ENCODE data around the gene DTNBP1.

DTNBP1 gene

DNA sequence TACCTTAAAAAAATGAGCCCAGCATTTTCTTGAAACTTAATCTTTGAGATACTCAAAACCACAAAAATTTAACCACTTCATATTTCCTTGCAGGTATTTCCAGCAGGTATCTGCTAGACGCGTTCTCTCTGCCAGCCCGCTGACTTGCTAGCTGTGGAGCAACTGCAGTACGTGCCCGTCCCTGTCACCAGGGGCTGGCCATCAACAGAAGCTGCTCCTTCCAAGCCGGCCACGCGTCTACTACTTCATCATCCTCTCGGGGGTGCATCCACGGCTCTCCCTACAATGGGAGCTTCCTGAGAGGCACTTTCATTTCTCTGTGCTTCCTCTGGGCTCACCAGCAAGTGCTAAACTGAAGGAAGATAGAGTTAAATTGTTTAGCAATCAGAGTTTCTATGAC, 132.4 kb downstream of the DTNBP1 start:
- Histone ChIP-seq H3K4me1 (ENCODE audit: control insufficient read depth, insufficient read depth, low read length, poor library complexity, severe bottlenecking) (peaks cover 6% of the 10 kb centered on the region), H3K36me3 (ENCODE audit: control insufficient read depth, insufficient read depth, low read length) (peaks cover 27% of the 10 kb centered on the region), H3K27ac (ENCODE audit: low read depth, low read length, severe bottlenecking) (no peak overlapping the region), H3K4me3 (ENCODE audit: extremely low read depth, insufficient read depth, low read length, poor library complexity, severe bottlenecking) (no peak overlapping the region), H3K9me3 (ENCODE audit: control insufficient read depth, low read length) (peaks cover 13% of the 10 kb centered on the region)
- 91 to 96% methylated on average over 5 of the region's 10 CpGs for WGBS, 2 experiments (ENCODE audit: insufficient coverage in 2 of 2)

DNA sequence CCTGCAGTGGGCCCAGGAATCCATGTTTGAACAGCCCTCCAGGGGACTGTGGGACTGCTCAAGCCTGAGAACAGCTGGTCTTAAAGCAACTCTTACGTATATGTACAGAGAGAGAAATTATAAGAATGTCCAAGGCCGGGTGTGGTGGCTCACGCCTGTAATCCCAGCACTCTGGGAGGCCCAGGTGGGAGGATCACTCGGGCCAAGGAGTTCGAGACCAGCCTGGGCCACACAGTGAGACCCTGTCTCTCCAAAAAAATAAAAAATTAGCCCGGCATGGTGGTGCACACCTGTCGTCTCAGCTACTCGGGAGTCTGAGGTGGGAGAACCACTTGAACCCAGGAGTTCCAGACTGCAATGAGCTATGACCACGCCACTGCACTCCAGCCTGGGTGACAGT, 134.0 kb downstream of the DTNBP1 start:
- 97% methylated on average over 8 to 9 of the region's 9 CpGs for WGBS, 2 experiments (ENCODE audit: insufficient coverage in 2 of 2)
- peaks cover 18% of the 10 kb centered on the region for H3K9me3 ChIP-seq (ENCODE audit: control insufficient read depth, low read length)
- H3K4me1 ChIP-seq (ENCODE audit: control insufficient read depth, insufficient read depth, low read length, poor library complexity, severe bottlenecking), result peaks cover 6% of the 10 kb centered on the region
- no peak overlapping the region for H3K27ac ChIP-seq (ENCODE audit: low read depth, low read length, severe bottlenecking)
- peaks cover 41% of the 10 kb centered on the region for H3K36me3 ChIP-seq (ENCODE audit: control insufficient read depth, insufficient read depth, low read length)
- no peak overlapping the region for H3K4me3 ChIP-seq (ENCODE audit: extremely low read depth, insufficient read depth, low read length, poor library complexity, severe bottlenecking)

DNA sequence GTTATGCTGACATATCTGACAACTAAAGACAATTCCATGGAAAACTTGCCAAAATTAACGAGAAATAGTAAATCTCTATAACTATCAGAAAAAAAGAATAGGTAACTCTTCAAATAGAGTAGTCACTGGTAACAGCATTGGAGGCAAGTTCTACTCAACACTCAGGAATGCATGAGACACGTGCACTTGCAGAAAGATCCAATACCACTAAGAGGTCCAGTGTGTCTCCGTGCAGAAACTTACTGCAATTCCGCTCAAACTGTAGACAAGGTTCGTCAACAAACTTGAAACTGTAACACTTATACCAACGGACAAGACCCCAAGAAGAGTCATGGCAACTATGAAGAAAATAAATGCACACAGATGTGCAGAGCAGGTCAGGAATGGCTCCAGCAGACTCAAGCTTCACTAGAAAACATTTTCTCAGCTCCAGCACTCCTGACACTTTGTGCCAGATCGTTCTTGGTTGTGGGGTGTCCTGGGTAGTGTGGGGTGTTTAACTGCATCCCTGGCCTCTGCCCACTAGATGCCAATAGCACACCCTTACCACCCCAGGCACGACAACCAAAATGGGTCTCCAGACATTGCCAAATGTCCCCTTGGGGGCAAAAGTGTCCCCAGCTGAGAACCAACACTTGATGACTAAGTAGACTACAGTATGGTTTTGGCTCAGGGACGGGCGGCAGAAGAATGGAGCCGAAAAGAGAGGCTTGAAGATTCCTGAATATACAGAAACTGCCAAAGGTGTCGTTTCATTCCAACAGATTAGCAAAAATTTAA, 134.8 kb downstream of the DTNBP1 start:
- no peak overlapping the region for H3K4me3 ChIP-seq (ENCODE audit: extremely low read depth, insufficient read depth, low read length, poor library complexity, severe bottlenecking)
- peaks cover 18% of the 10 kb centered on the region for H3K9me3 ChIP-seq (ENCODE audit: control insufficient read depth, low read length)
- H3K36me3 ChIP-seq (ENCODE audit: control insufficient read depth, insufficient read depth, low read length), result peaks cover 50% of the 10 kb centered on the region
- H3K27ac ChIP-seq (ENCODE audit: low read depth, low read length, severe bottlenecking), result no peak overlapping the region
- H3K4me1 ChIP-seq (ENCODE audit: control insufficient read depth, insufficient read depth, low read length, poor library complexity, severe bottlenecking), result peaks cover 3% of the 10 kb centered on the region
- WGBS, 2 experiments (ENCODE audit: insufficient coverage in 2 of 2), result 89 to 95% methylated on average over 8 to 10 of the region's 12 CpGs

DNA sequence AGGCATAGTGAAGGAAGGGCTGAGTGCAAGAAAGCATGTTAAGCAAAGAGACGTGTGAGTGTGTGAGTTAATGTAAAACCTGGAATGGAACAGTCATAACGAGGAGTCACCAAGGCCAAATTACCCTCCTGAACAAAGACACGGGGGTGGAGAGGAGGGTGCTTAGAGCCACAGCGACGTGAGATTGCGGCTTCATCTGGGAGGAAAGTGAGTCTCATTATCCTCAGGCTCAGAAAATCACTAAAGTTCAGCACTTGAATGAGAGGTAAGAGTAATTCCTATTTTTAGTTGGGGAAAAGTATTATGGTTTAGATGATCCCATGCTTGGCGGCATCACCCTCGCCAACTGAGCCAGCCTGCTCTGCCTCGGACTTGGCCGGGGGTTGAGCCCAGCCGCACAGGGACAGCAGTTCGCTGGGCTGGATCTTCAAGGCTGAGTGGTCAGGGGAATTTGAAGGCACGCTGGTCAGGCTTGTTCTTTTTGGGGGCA, 136.6 kb downstream of the DTNBP1 start:
- H3K9me3 ChIP-seq (ENCODE audit: control insufficient read depth, low read length), result peaks cover 18% of the 10 kb centered on the region
- WGBS, 2 experiments (ENCODE audit: insufficient coverage in 2 of 2), result 93 to 98% methylated on average over 12 to 13 of the region's 13 CpGs
- no peak overlapping the region for H3K4me3 ChIP-seq (ENCODE audit: extremely low read depth, insufficient read depth, low read length, poor library complexity, severe bottlenecking)
- H3K36me3 ChIP-seq (ENCODE audit: control insufficient read depth, insufficient read depth, low read length), result peaks cover 67% of the 10 kb centered on the region
- H3K27ac ChIP-seq (ENCODE audit: low read depth, low read length, severe bottlenecking), result no peak overlapping the region
- no peaks in the 10 kb centered on the region for H3K4me1 ChIP-seq (ENCODE audit: control insufficient read depth, insufficient read depth, low read length, poor library complexity, severe bottlenecking)

DNA sequence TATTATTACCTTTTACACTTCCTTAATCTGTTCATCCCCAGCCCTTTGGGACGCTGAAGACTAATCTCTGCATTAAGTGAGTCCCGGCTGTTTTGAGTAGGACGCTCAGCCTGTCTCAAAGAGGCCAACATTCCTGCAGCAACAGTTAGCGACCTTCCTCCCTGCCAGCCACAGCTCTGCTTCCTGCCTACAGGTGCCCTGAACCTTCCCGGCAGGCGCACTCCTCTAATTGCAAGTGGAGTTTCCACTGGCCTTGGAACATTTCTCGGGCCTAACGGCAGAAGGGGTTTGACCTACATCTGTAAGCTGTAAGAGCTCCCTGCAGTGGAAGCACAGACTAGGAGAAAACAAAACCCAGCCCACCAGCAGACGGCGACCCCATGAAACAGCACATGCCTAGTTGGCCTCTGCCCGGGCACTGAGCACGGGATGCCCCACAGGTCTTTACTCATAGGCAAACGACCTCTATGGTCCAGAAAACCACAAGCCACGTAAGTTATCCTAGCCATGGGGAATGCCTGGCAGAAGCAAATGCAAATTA, 137.9 kb downstream of the DTNBP1 start:
- WGBS, 2 experiments (ENCODE audit: insufficient coverage in 2 of 2), result 93 to 95% methylated on average over 13 to 14 of the region's 14 CpGs
- no peaks in the 10 kb centered on the region for H3K4me1 ChIP-seq (ENCODE audit: control insufficient read depth, insufficient read depth, low read length, poor library complexity, severe bottlenecking)
- H3K36me3 ChIP-seq (ENCODE audit: control insufficient read depth, insufficient read depth, low read length), result peaks cover 71% of the 10 kb centered on the region
- no peak overlapping the region for H3K27ac ChIP-seq (ENCODE audit: low read depth, low read length, severe bottlenecking)
- H3K4me3 ChIP-seq (ENCODE audit: extremely low read depth, insufficient read depth, low read length, poor library complexity, severe bottlenecking), result no peak overlapping the region
- peaks cover 18% of the 10 kb centered on the region for H3K9me3 ChIP-seq (ENCODE audit: control insufficient read depth, low read length)

DNA sequence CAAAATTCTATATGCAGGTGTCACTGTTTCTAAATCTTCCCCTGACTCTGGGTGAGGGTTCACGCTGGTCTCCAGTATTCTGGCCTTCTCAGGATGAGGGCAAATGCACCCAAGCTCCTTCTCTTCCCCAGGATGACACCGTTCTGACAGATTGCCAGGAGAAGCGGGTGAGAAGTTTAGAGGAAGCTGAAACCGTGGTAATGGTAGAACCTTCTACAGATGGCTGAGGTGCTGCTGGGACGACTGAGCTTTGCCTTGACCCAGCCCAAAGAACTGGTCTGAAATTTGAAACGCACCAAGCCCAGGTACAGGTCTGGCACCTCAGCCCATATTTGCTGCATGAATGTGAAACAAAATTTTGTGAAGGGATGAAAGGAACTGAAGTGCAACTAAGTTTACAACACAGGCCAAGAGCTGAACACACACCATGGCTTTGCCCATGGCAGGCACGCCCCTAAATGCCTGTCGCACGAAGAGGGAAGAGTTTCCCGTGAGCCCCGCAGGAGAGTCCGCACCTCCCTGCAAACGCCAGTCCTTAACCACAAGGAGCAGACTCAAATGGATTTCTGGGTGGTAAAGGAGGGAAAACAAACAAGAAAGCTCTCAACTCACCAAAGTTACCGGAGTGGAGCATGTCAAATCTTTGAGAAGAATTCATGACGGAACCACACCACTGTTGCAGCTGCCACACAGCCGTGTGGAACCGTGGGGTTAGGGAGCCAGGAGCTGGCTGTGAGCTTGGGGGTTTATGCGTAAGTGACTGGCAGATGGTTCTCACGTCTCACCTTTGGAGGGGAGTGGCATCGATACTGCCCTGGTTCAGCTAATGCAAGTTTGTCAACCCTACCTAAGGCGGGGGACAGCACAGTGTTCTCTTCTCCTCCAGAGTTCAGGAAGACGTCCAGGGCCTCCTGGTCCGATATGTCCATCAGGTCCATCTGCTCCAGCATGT, 138.9 kb downstream of the DTNBP1 start:
- no peak overlapping the region for H3K4me3 ChIP-seq (ENCODE audit: extremely low read depth, insufficient read depth, low read length, poor library complexity, severe bottlenecking)
- no peaks in the 10 kb centered on the region for H3K4me1 ChIP-seq (ENCODE audit: control insufficient read depth, insufficient read depth, low read length, poor library complexity, severe bottlenecking)
- peaks cover 18% of the 10 kb centered on the region for H3K9me3 ChIP-seq (ENCODE audit: control insufficient read depth, low read length)
- no peak overlapping the region for H3K27ac ChIP-seq (ENCODE audit: low read depth, low read length, severe bottlenecking)
- 94 to 95% methylated on average over 21 to 22 of the region's 23 CpGs for WGBS, 2 experiments (ENCODE audit: insufficient coverage in 2 of 2)
- H3K36me3 ChIP-seq (ENCODE audit: control insufficient read depth, insufficient read depth, low read length), result peaks cover 80% of the 10 kb centered on the region

DNA sequence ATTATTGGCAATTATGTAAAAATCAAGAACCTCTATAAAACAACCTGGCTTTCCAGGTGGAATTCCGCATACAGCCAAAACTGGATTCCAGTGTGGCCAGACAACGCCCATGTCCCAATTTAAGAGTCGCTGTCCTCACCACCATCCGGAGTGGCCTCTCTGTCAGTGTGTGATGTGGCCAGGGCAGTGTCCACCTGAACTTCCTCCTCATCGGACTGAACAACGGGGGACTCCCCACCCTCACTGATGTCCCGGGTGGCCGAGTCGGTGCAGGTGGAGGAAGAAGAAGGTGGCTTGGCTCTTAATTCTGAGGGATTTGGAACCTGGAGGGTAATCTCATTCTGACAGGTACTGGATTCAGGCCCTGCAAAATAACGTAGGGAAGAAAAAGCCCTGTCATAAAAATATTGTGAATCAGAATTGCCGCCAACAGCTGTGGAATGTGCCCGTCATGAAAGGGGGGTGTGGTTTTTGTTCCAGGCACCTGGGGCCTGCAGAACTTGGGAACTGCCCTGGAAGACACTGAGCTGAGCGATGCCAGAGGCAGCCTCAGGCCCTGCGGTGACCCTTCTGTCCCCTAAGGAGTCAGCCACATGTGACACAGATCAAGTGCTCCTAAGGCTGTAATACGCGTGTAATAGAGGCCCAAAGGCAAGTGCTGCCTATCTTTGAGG, 139.8 kb downstream of the DTNBP1 start:
- peaks cover 9% of the 10 kb centered on the region for H3K9me3 ChIP-seq (ENCODE audit: control insufficient read depth, low read length)
- H3K4me1 ChIP-seq (ENCODE audit: control insufficient read depth, insufficient read depth, low read length, poor library complexity, severe bottlenecking), result no peaks in the 10 kb centered on the region
- no peak overlapping the region for H3K4me3 ChIP-seq (ENCODE audit: extremely low read depth, insufficient read depth, low read length, poor library complexity, severe bottlenecking)
- WGBS, 2 experiments (ENCODE audit: insufficient coverage in 2 of 2), result 96 to 97% methylated on average over 11 of the region's 16 CpGs
- peaks cover 81% of the 10 kb centered on the region for H3K36me3 ChIP-seq (ENCODE audit: control insufficient read depth, insufficient read depth, low read length)
- no peak overlapping the region for H3K27ac ChIP-seq (ENCODE audit: low read depth, low read length, severe bottlenecking)

DNA sequence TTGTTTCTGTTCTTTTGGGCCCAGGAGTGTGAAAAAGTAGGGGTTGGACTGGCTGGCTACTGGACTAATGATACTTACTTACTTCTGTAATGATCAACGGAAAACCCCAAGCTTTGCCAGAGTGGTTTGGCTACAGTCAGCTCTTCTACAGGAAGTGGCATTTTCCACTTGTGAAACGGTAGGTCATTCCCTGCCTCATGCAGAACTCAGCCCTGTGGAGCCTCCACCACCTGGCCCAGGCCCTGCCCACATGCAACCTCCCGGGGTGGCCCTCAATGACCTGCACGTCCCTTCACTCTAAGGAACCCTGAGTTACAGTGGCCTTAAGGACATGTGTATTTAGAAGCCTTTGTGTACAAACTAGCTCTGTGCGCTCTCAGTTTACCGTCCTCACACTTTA, 140.4 kb downstream of the DTNBP1 start:
- Histone ChIP-seq H3K4me3 (ENCODE audit: extremely low read depth, insufficient read depth, low read length, poor library complexity, severe bottlenecking) (no peak overlapping the region), H3K36me3 (ENCODE audit: control insufficient read depth, insufficient read depth, low read length) (peaks cover 83% of the 10 kb centered on the region), H3K27ac (ENCODE audit: low read depth, low read length, severe bottlenecking) (no peak overlapping the region), H3K9me3 (ENCODE audit: control insufficient read depth, low read length) (peaks cover 5% of the 10 kb centered on the region), H3K4me1 (ENCODE audit: control insufficient read depth, insufficient read depth, low read length, poor library complexity, severe bottlenecking) (no peaks in the 10 kb centered on the region)
- 96 to 97% methylated on average over 2 to 5 of the region's 6 CpGs for WGBS, 2 experiments (ENCODE audit: insufficient coverage in 2 of 2)

DNA sequence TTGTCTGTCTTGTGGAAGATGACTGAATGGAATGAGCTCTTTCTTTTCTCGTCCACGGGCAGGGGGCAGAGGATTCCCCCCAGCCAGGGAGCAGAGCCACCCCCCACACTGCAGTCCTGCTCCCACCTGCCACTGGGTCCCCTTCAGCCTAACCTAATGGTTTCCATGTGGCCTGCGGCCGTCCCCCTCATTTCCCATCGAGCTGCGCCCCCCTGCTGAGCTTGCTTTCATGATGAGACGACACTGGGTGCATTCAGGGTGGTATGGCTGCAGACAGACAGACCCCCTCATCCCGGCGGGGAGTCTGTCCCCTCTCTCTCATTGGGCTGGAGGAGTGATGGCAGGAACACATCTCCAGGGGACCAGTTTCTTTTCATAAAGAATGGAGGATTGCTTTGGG, 140.8 kb downstream of the DTNBP1 start:
- H3K4me3 ChIP-seq (ENCODE audit: extremely low read depth, insufficient read depth, low read length, poor library complexity, severe bottlenecking), result no peak overlapping the region
- no peaks in the 10 kb centered on the region for H3K4me1 ChIP-seq (ENCODE audit: control insufficient read depth, insufficient read depth, low read length, poor library complexity, severe bottlenecking)
- peaks cover 5% of the 10 kb centered on the region for H3K9me3 ChIP-seq (ENCODE audit: control insufficient read depth, low read length)
- peaks cover 87% of the 10 kb centered on the region for H3K36me3 ChIP-seq (ENCODE audit: control insufficient read depth, insufficient read depth, low read length)
- WGBS, 2 experiments (ENCODE audit: insufficient coverage in 2 of 2), result 83 to 92% methylated on average over 4 to 7 of the region's 9 CpGs
- no peak overlapping the region for H3K27ac ChIP-seq (ENCODE audit: low read depth, low read length, severe bottlenecking)

DNA sequence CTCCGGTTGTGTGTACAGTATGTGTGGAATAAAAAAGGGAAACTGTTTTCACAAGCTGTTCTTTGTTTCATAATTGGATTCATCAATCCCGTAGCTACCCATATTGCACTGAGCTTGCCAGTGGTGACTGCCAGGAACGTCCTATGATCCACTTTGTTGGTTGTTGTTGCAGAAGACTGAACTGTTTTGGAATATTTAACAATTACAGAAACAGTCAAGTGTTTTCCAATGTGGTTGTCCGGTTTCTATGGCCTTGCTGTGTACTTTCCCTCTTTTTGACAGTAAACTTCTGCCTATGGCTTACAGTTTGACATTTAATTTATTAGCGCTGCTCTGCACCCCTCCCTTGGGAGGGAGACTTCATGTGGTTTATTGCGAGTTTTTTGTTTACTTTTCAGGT, 141.2 kb downstream of the DTNBP1 start:
- H3K9me3 ChIP-seq (ENCODE audit: control insufficient read depth, low read length), result peaks cover 5% of the 10 kb centered on the region
- H3K27ac ChIP-seq (ENCODE audit: low read depth, low read length, severe bottlenecking), result no peak overlapping the region
- H3K4me1 ChIP-seq (ENCODE audit: control insufficient read depth, insufficient read depth, low read length, poor library complexity, severe bottlenecking), result no peaks in the 10 kb centered on the region
- peaks cover 91% of the 10 kb centered on the region for H3K36me3 ChIP-seq (ENCODE audit: control insufficient read depth, insufficient read depth, low read length)
- WGBS, 2 experiments (ENCODE audit: insufficient coverage in 2 of 2), result 93 to 100% methylated on average over 1 to 3 of the region's 6 CpGs
- no peak overlapping the region for H3K4me3 ChIP-seq (ENCODE audit: extremely low read depth, insufficient read depth, low read length, poor library complexity, severe bottlenecking)

Measured in mesodermal cell (in vitro differentiated cells).